Activated B cell treated with CpG ODN at 0.5 μM for 24 hours (primary cell): Measurements from ENCODE around the gene CHST12. TPM values are rescaled to one million over a fixed set of nuclear protein-coding genes. Genes with fewer than 3 reads are reported as not detected.

Experiments used
- ATAC-seq: fragments of 200-7000 bp; cut with Tn5 transposase; one replicate; pipeline ENCODE4 v1.10.0; 2021; ENCODE audit warnings: low read depth, mild to moderate bottlenecking, moderate library complexity
- CTCF ChIA-PET: fragments of 350-600 bp; sonication (Branson Sonifier 250); formaldehyde crosslinking; loops from one replicate; lab custom pipeline; 2021; ENCODE audit warnings: antibody characterized with exemption; lab: Charles Lee
- POLR2A ChIA-PET: fragments of 350-600 bp; sonication (Branson Sonifier 250); formaldehyde crosslinking; loops from one replicate; lab custom pipeline; 2021; ENCODE audit warnings: antibody characterized with exemption; lab: Charles Lee
- DNase-seq: peaks from one replicate; pipeline ENCODE4 v3.0.0; 2022
- H3K27ac Mint-ChIP-seq: one replicate; pipeline ENCODE4 v1.8.0; 2020; ENCODE audit warnings: mixed read lengths
- H3K27me3 Mint-ChIP-seq: one replicate; pipeline ENCODE4 v1.8.0; 2021; ENCODE audit warnings: mixed read lengths
- H3K36me3 Mint-ChIP-seq: one replicate; pipeline ENCODE4 v1.8.0; 2021; ENCODE audit warnings: low read depth, mixed read lengths
- H3K4me1 Mint-ChIP-seq: one replicate; pipeline ENCODE4 v1.8.0; 2021; ENCODE audit warnings: mixed read lengths
- H3K4me3 Mint-ChIP-seq: one replicate; pipeline ENCODE4 v1.8.0; 2020; ENCODE audit warnings: mild to moderate bottlenecking, mixed read lengths
- H3K9me3 Mint-ChIP-seq: one replicate; pipeline ENCODE4 v1.8.0; 2020; ENCODE audit warnings: mixed read lengths
- intact Hi-C: fragments of 100-400 bp; cut with micrococcal nuclease; formaldehyde crosslinking; loops from one replicate; pipeline ENCODE4 v1.15.1; 2024
- total RNA-seq: library from RNA; stranded (reverse); gene quantifications from 2 replicates; pipeline ENCODE4 v1.2.3, GENCODE V29; 2022
- TF ChIP-seq, protein P1 (sequence below): fragments of 200-600 bp; IDR thresholded peaks from one replicate; pipeline ENCODE4 v1.8.0; 2022; ENCODE audit warnings: antibody characterized with exemption, mild to moderate bottlenecking

CHST12 gene
- total RNA-seq, 1 donor from 2014 or later, result 14.4 TPM

DNA sequence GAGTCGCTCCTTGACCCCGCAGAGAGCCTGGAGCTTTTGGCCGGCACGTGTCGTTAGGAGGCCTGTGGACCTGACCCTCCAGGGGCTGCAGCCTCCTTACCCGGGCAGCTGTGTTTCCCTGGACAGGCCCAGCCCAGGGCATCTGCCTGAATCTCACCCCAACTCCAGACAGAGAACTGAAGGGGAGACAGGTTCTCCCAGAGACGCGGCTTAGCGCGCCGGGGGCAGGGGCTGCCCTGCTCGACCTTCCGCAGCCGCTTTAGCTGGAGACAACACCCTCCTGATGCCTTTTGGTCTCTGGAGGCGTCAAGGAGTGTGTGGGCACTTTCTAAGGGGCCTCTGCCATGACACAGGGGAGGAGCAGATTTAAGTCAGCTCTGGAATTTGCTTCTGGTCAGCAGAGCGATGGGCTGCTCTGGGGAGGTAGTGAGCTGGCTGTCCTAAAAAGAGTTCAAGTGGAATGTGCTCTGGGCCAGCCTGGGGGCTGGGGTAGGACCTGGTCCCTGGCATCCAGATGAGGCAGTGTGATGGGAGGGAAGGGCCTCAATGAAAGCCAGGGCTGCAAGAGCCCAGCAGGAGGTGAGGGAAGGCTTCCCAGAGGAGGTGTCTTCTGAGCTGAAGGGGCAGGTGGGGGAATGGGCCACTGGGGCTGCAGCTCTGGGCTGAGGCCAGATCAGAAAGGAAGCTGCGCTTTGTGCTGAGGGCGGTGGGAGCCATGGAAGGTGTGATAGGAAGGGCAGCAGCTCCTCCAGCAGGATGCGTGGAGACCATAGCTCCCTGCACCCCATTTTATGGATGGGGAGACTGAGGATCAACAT lies 67.0 kb downstream of the CHST12 start:
- POLR2A ChIA-PET, result no interaction called here
- H3K27ac Mint-ChIP-seq, result no peak overlapping the region
- H3K4me3 Mint-ChIP-seq, result no peak overlapping the region

DNA sequence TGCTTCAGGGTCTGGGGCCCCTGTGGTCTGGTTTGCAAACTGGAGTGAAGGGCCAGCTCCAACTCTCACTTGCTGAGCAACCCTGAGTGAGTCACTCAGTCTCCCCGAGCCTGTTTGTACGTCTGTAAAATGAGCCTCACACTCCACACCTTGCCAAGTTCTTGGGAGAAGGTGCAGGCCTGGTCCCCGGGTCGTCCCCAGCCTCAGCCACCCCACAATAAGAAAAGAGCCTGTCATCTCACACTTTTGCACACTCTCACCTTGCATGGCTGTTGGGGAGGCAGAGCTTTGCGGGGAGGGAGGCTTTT lies 67.6 kb downstream of the CHST12 start:
- Mint-ChIP-seq H3K4me3 (no peak overlapping the region), H3K4me1 (peaks cover 5% of the 10 kb centered on the region), H3K27ac (no peak overlapping the region), H3K9me3 (no peaks in the 10 kb centered on the region), H3K36me3 (no peaks in the 10 kb centered on the region), H3K27me3 (peaks cover 4% of the 10 kb centered on the region)
- DNase-seq, result no peak
- CTCF ChIA-PET, result interaction anchor here (0.7 to 3.6 kb wide), 4 partner anchors 12 to 662 kb away, joined by 3 to 51 read pairs (median 8); no protein-coding TSS in a partner anchor
- no peak for ATAC-seq
- intact Hi-C loops, result no loop called here
- POLR2A ChIA-PET, result no interaction called here
- TF ChIP-seq, protein P1, sequence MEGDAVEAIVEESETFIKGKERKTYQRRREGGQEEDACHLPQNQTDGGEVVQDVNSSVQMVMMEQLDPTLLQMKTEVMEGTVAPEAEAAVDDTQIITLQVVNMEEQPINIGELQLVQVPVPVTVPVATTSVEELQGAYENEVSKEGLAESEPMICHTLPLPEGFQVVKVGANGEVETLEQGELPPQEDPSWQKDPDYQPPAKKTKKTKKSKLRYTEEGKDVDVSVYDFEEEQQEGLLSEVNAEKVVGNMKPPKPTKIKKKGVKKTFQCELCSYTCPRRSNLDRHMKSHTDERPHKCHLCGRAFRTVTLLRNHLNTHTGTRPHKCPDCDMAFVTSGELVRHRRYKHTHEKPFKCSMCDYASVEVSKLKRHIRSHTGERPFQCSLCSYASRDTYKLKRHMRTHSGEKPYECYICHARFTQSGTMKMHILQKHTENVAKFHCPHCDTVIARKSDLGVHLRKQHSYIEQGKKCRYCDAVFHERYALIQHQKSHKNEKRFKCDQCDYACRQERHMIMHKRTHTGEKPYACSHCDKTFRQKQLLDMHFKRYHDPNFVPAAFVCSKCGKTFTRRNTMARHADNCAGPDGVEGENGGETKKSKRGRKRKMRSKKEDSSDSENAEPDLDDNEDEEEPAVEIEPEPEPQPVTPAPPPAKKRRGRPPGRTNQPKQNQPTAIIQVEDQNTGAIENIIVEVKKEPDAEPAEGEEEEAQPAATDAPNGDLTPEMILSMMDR, result no peak

More for the DNA sequence above, 67.0 kb downstream of the CHST12 start:
- DNase-seq, result no peak
- no peaks in the 10 kb centered on the region for H3K9me3 Mint-ChIP-seq
- H3K4me1 Mint-ChIP-seq, result peaks cover 5% of the 10 kb centered on the region
- TF ChIP-seq, protein P1, result no peak
- no peaks in the 10 kb centered on the region for H3K36me3 Mint-ChIP-seq
- intact Hi-C loops, result no loop called here
- peaks cover 4% of the 10 kb centered on the region for H3K27me3 Mint-ChIP-seq
- CTCF ChIA-PET, result interaction anchor here (0.5 to 3.6 kb wide), 6 partner anchors 10 to 663 kb away, joined by 3 to 51 read pairs (median 3); no protein-coding TSS in a partner anchor
- no peak for ATAC-seq

DNA sequence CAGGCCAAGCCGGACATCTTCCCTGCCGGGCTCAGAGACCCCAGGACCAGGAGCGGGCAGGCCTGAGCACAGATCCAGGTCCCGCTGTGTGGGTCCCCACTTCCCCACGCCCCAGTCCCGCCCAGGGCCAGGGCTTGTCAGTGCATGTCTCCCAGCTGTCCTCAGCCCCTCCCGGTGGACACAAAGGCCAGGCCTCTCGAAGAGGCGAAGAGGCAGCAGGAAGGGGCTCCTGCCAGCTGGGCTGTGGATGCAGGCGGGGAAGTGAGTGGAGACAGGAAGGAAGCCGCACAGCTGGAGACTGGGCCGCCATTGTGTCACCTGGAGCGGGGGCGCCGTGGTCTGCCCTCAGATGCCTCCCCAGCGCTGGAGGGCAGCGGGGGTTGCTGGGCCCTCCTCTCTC lies 68.0 kb downstream of the CHST12 start:
- Mint-ChIP-seq H3K4me3 (no peak overlapping the region), H3K4me1 (peaks cover 4% of the 10 kb centered on the region), H3K27ac (no peak overlapping the region), H3K36me3 (no peaks in the 10 kb centered on the region), H3K9me3 (no peaks in the 10 kb centered on the region), H3K27me3 (peaks cover 4% of the 10 kb centered on the region)
- TF ChIP-seq, protein P1, result no peak
- no peak for DNase-seq
- ChIA-PET POLR2A (no interaction called here), CTCF (interaction anchor here (3.5 to 3.6 kb wide), 2 partner anchors 20 to 239 kb away, joined by 12 to 51 read pairs; no protein-coding TSS in a partner anchor)
- intact Hi-C loops, result no loop called here
- no peak for ATAC-seq

DNA sequence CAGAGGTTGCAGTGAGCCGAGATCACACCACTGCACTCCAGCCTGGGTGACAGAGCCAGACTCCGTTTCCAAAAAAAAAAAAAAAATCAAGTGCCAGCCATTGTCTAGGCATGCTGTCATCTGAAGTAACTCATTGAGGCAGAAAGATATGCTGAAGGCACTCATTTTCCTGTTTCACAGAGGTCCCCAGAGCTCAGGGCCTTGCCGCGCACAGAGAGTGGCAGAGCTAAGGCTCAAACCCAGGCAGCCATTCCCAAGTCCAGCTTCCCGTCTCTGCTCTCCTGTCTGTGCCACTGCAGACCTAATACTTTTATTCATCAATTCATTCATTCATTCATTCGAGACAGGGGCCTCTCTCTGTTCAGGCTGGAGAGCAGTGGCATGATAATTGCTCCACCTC lies 69.3 kb downstream of the CHST12 start:
- Mint-ChIP-seq H3K9me3 (no peaks in the 10 kb centered on the region), H3K4me3 (no peak overlapping the region), H3K4me1 (peaks cover 13% of the 10 kb centered on the region), H3K27me3 (peaks cover 4% of the 10 kb centered on the region), H3K27ac (no peak overlapping the region), H3K36me3 (no peaks in the 10 kb centered on the region)
- ChIA-PET CTCF (no interaction called here), POLR2A (interaction anchor here (0.7 kb wide), 2 partner anchors 52 to 240 kb away, joined by 5 read pairs; no protein-coding TSS in a partner anchor)
- intact Hi-C loops, result no loop called here
- ATAC-seq (no peak), DNase-seq (no peak)
- TF ChIP-seq, protein P1, result no peak

DNA sequence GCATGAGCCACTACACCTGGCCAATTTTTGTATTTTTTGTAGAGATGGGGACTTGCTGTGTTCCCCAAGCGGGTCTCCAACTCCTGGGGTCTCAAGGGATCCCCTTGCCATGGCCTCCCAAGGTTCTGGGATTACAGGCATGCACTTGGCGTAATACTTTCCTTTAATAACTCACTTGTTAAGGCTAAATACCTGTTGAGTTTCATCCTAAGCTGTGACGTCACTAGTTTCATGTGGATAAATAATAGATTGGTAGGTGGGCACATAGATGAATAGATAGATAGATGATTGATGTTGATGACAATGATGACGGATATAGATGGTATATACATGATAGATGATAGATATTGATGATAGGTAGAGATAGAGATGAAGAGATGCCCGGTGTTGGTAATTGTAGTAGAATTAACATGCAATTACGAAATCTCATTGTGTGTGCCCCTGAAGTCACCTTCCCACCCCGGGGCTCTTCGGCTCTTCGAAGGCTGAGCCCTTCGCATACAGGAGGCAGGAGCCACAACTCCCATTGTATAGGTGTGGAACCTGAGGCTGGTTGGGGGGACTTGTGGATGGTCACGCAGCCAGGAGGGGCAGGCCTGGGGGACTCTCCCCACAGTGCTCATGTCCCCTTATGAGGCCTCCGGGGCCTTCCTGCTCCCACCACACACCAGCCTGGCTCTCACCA lies 70.2 kb downstream of the CHST12 start:
- ChIA-PET CTCF (interaction anchor here (1.2 kb wide), 1 partner anchor 22 kb away, joined by 3 read pairs; no protein-coding TSS in a partner anchor), POLR2A (interaction anchor here (0.6 kb wide), 1 partner anchor 149 kb away, joined by 10 read pairs; no protein-coding TSS in a partner anchor)
- no peak for DNase-seq

More for the DNA sequence above, 70.2 kb downstream of the CHST12 start:
- Mint-ChIP-seq H3K4me1 (peaks cover 14% of the 10 kb centered on the region), H3K36me3 (no peaks in the 10 kb centered on the region), H3K27ac (no peak overlapping the region), H3K9me3 (no peaks in the 10 kb centered on the region), H3K4me3 (no peak overlapping the region), H3K27me3 (peaks cover 4% of the 10 kb centered on the region)
- TF ChIP-seq, protein P1, result no peak
- no peak for ATAC-seq
- intact Hi-C loops, result no loop called here
